Large intestine (tissue), 3 donors: ENCODE measurements around the gene CYP4F12. TPM values are rescaled to one million over a fixed set of nuclear protein-coding genes. Genes with fewer than 3 reads are reported as not detected.

ENCODE experiments used
- DNase-seq, 2 donors: peaks; one replicate each; pipeline versions ENCODE4 v3.0.0 to v3.0.0-alpha.2; 2013
- H3K27ac ChIP-seq: one replicate; pipeline ENCODE4 v1.5.1; 2013; ENCODE audit warnings: low read length
- H3K27me3 ChIP-seq: 2 replicates; pipeline ENCODE4 v1.6.1; 2013; ENCODE audit warnings: low read length; ENCODE audit not compliant: control insufficient read depth, insufficient read depth
- H3K36me3 ChIP-seq: 2 replicates; pipeline ENCODE4 v1.6.1; 2013; ENCODE audit warnings: low read length; ENCODE audit not compliant: control insufficient read depth, insufficient read depth
- H3K4me1 ChIP-seq: one replicate; pipeline ENCODE4 v1.6.1; 2013; ENCODE audit warnings: low read length; ENCODE audit not compliant: control insufficient read depth, insufficient read depth
- H3K4me3 ChIP-seq: one replicate; pipeline ENCODE4 v1.5.1; 2013; ENCODE audit warnings: low read length
- H3K9me3 ChIP-seq: one replicate; pipeline ENCODE4 v1.6.1; 2013; ENCODE audit warnings: mild to moderate bottlenecking, low read depth, low read length, moderate library complexity; ENCODE audit not compliant: control insufficient read depth
- WGBS: methylation state at CpG from one replicate; pipeline ENCODE4 v1.1.5; 2013; ENCODE audit warnings: low lambda C conversion rate; ENCODE audit not compliant: insufficient coverage; 5-methylcytosine and 5-hydroxymethylcytosine counted together
- polyA plus RNA-seq: library from polyadenylated mRNA; unstranded; fragments of 120-200 nt; gene quantifications from one replicate; pipeline ENCODE4 v1.2.1, GENCODE V29; 2013

Gene CYP4F12
- polyA plus RNA-seq, 1 donor: 102 TPM

DNA sequence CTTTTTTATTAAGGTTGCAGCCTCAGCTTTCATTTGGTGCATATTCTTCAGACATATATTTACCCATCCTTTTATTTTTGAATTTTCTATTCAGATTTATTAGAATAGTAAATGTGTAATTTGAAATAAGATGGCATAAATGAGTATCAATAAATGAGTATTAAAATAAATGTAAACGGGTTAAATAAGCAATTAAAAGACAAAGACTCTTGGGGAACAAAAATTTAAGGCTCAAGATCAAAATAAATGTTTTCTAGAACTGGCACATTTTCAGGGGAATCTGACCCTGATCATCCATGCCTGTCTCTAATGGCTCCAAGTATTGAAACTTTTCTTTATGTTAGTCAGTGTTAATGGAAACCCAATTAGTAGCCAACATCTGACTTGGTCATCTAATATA lies 67.9 kb downstream of the CYP4F12 start:
- WGBS: 50% methylated on average over 1 of the region's 1 CpG
- H3K27ac ChIP-seq: no peak overlapping the region
- no peaks in the 10 kb centered on the region for H3K36me3 ChIP-seq
- DNase-seq: no peak
- H3K4me3 ChIP-seq: no peak overlapping the region
- H3K27me3 ChIP-seq: no peaks in the 10 kb centered on the region
- H3K4me1 ChIP-seq: no peaks in the 10 kb centered on the region
- H3K9me3 ChIP-seq: peaks cover 5% of the 10 kb centered on the region

Other genes with a start within 250 kb of the CYP4F12 start
- 22.7 TPM for gene WIZ, start 223.1 kb upstream of the CYP4F12 start, polyA plus RNA-seq
- 2.8 TPM for gene RASAL3, start 208.5 kb upstream of the CYP4F12 start, polyA plus RNA-seq
- gene PGLYRP2, start 193.6 kb upstream of the CYP4F12 start, polyA plus RNA-seq: not detected
- gene CYP4F22, start 164.6 kb upstream of the CYP4F12 start, polyA plus RNA-seq: 0.04 TPM
- not detected for gene CYP4F8, start 57.9 kb upstream of the CYP4F12 start, polyA plus RNA-seq
- 6.1 TPM for gene CYP4F3, start 32.2 kb upstream of the CYP4F12 start, polyA plus RNA-seq
- gene OR10H2, start 54.9 kb downstream of the CYP4F12 start, polyA plus RNA-seq: not detected
- not detected for gene OR10H3, start 64.9 kb downstream of the CYP4F12 start, polyA plus RNA-seq
- gene OR10H5, start 114.6 kb downstream of the CYP4F12 start, polyA plus RNA-seq: not detected
- gene OR10H1, start 142.6 kb downstream of the CYP4F12 start, polyA plus RNA-seq: not detected
- 1.6 TPM for gene CYP4F2, start 225.0 kb downstream of the CYP4F12 start, polyA plus RNA-seq